ENCODE data around the gene ODAD4. TPM values are rescaled to one million over a fixed set of nuclear protein-coding genes. Genes with fewer than 3 reads are reported as not detected.
"Not testable (repeated sequence)": the region's sequence is repeated elsewhere in the genome, so short reads cannot be mapped to it uniquely, and the experiment has no call there.

The ODAD4 gene
- total RNA-seq, 1 donor from 2014 or later = 2.2 TPM

DNA sequence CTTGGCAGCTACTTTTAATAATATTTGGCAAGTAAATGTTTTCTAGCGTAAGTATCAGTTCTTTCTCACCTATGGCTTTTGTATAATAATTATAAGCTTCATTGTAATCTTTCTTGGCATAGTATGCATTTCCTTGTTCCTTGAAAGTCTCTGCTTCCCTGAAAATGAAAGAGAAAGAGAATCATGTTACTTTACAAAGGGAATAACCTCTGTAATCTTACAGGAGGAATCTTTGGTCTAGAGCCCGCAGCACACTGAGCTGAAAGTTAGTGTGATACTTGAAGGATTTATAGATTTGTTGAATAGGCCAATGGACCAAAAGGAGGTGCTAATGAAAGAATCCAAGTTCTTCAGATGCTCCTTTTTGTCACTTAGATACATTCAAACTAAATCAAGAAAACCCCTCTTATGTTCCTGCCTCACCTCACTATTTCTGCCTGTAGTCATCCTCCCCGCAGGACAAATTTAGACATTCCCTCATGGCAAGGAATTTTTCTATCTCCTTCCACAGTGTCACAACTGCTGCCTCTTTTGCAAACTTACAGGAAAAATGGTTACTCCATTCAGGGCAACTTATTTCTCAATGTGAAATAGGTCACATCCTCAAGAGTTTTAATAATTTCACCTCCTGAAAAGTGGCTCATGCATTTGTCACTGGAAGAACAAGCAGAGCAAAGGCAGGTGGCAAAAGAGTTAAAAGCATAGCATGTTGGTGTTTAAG, 70.2 kb downstream of the ODAD4 start:
- no peak for DNase-seq (ENCODE audit: low read depth)

DNA sequence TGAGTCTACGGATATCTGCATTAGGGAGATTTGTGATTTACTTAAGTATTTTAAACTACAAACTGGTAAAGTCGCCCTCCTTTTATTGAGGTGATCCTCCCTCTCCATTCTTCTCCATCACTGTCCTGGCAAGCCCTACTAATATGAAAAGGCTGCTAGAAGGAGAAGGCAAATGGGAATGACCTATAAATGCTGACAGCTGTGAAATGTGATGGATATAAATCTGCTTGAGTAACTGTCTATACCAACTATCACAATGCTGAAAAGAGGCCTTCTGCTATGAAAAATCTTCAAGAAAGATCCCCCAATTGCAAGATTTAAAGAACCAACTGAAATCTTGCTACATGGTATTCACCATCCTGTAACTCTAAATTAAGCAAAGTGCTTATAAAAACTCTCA, 71.3 kb downstream of the ODAD4 start:
- no peak for DNase-seq (ENCODE audit: low read depth)

DNA sequence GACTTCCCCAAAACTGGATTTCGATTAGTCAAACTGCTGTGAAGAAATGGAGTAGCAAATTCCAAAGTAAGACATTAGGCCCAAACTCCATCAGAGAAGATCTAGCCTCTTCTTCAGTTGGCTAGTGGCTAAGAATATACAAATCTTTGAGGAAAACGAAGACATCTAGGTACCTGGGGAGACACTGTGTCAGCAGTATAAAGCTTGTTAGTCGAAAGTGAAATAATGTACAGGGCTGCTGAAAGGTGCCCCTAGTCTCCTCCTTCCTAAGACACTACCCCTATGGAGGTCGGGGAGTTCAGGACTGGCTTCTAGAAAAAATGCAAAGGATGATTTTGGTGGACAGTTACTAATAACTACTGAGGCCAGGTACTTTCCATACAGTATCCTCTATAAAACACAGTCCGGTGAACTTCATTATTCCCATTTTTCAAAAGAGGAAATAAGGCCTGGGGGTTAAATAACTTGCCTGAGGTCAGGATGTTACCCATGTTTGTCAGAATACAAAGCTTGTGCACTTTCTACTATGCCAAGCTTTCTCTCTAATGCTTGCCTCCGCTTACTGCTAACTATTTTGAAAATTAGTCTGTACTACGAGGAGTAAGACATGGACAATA, 71.9 kb downstream of the ODAD4 start:
- DNase-seq (ENCODE audit: low read depth) = no peak

DNA sequence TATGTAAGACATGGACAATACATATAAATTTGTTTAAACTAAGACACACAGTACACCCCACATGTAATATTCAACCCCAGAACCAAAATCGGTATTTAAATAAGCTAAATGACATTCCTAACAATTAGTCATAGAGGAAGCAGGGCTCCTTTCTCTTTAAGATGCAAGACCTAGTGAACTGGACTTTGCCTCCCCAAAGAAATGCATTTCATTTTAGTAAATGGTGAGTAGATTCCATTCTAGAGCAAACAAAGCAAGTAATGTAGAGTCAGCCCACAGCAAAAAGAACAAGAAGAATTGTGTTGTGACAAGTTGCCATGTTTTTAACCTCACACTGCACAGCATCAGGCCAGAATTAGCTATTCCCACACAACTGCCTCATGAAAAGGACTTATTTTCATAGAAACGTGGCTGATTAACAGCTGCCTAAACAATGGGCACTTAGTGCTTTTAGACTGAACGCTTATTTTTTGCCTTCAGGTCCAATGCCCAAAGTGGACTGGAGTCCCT, 72.4 kb downstream of the ODAD4 start:
- DNase-seq (ENCODE audit: low read depth) = peak; percentile 84

DNA sequence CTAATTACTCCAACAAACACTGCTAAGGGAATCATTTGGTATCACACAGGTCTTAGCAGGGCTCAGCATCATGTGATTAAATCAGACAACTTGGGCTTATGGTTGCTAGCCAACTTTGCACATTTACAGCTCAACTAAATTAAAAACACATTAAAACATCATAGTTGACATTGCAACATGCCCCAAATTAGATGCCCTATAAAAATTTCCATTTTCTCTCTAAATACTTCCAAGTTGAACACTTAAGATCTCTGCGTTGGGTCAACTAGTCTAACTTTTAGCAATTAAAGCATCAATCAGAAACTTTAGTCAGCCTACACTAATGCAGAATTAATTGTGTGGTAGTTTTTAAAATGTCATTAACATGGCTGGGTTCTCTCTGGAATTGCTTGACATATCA, 74.7 kb downstream of the ODAD4 start:
- no peak for DNase-seq (ENCODE audit: low read depth)

DNA sequence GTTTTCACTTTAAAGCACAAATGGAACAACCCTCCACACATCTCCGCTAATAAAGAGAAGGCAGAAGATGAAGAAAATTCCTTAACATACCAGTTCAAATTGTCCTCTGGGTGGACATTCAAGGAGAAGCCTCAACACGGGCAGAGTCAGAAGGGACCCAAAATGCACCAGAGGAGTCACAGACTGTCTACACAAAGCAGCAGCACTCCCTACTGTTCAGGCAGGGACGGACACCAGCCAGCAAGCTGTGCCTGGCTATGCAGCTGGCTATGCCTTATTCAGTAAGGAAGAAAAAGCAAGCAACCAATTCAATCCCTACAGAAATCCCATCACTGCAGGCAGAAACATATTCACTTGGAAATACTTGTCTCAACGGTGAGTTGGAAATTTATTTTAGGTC, 78.8 kb downstream of the ODAD4 start:
- DNase-seq (ENCODE audit: low read depth) = no peak

DNA sequence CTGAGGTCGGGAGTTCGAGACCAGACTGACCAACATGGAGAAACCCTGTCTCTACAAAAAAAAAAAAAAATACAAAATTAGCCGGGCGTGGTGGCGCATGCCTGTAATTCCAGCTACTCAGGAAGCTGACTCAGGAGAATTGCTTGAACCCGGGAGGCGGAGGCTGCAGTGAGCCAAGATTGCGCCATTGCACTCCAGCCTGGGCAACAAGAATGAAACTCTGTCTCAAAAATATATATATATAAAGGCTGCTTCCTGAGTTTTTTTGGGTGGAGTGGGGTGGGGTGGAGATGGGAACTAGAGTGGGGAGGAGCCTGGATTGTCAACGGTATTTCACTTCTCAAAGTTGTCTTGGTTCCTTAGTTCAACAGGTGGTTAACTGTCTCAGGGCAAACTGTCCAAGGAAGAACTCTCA, 79.9 kb downstream of the ODAD4 start:
- peak; percentile 58 for DNase-seq (ENCODE audit: low read depth)

DNA sequence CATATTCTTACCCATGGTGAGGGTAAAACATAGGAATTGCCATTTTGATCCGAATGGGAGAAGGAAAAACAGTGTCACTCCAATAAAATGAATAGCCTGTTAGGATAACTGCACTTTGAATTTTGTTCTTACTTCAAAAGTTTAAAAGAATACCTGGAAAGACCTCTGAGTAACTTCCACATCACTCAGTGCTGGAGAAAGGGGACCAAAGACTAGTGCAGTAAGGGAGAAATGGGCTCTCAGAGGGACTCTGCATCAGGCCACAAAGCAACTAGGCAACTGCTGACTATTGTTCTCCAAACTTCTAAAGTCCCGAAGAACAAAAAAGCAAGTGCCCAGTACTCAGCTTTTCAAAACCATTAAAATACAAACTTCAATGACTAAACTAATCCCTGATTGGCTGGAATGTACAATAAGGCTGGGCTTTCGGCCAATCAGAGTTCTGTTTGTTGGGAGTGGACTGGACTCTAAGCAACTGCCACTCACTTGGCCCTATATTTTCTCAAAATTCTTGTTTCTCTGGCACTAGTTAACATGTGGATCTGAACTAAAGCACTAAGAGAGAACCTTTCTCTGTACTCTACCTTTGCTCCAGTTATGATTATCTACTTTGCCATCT, 80.6 kb downstream of the ODAD4 start:
- peak; percentile 49 for DNase-seq (ENCODE audit: low read depth)

DNA sequence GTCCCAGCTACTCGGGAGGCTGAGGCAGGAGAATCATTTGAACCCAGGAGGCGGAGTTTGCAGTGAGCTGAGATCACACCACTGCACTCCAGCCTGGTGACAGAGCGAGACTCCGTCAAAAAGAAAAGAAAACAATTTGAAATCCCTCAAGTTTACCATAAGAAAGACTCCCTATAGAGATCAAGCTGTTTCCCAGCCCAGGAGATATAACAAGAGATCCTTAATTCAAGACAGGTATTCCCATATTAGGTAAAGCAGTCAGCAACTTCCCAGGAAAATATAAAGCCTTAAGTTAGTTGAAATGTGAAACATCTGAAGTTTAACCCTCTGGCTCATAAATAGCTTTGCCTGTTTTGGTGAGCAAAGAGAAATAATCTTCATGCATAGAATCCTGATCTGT, 81.9 kb downstream of the ODAD4 start:
- not testable (repeated sequence) for DNase-seq (ENCODE audit: low read depth)

DNA sequence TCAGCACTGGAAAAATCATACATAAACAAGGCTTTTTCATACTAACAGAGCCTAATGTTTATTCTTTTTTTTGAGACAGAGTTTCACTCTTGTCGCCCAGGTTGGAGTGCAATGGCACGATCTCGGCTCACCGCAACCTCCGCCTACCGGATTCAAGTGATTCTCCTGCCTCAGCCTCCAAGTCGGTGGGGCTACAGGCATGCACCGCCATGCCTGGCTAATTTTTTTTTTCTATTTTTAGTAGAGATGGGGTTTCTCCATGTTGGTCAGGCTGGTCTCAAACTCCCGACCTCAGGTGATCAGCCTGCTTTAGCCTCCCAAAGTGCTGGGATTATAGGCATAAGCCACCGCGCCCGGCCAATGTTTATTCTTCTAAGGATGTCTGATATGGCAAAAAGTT, 83.3 kb downstream of the ODAD4 start:
- DNase-seq (ENCODE audit: low read depth) = not testable (repeated sequence)

Other genes starting within 250 kb of the ODAD4 start
- 65.3 and 499 TPM in 2 replicates for gene EIF1, start 241.7 kb upstream of the ODAD4 start, total RNA-seq
- gene GAST, start 218.3 kb upstream of the ODAD4 start, total RNA-seq = not detected in 2 replicates
- gene HAP1, start 196.0 kb upstream of the ODAD4 start, total RNA-seq = 0.17 and 0.45 TPM in 2 replicates
- 268 and 464 TPM in 2 replicates for gene JUP, start 143.9 kb upstream of the ODAD4 start, total RNA-seq
- 32.3 and 42.5 TPM in 2 replicates for gene P3H4, start 118.7 kb upstream of the ODAD4 start, total RNA-seq
- 40.8 and 148 TPM in 2 replicates for gene FKBP10, start 117.6 kb upstream of the ODAD4 start, total RNA-seq
- 43.4 and 74.0 TPM in 2 replicates for gene NT5C3B, start 94.4 kb upstream of the ODAD4 start, total RNA-seq
- 0.15 TPM in 1 of 2 replicates, not detected in the other for gene KLHL10, start 92.8 kb upstream of the ODAD4 start, total RNA-seq
- gene KLHL11, start 65.2 kb upstream of the ODAD4 start, total RNA-seq = 30.6 and 39.7 TPM in 2 replicates
- gene ACLY, start 11.7 kb upstream of the ODAD4 start, total RNA-seq = 343 and 387 TPM in 2 replicates
- gene CNP, start 36.2 kb downstream of the ODAD4 start, total RNA-seq = 51.4 and 78.5 TPM in 2 replicates
- gene DNAJC7, start 86.8 kb downstream of the ODAD4 start, total RNA-seq = 67.6 and 107 TPM in 2 replicates
- 33.5 and 41.4 TPM in 2 replicates for gene NKIRAS2, start 89.5 kb downstream of the ODAD4 start, total RNA-seq
- 0.35 and 0.70 TPM in 2 replicates for gene C17orf113, start 120.0 kb downstream of the ODAD4 start, total RNA-seq
- gene ZNF385C, start 167.9 kb downstream of the ODAD4 start, total RNA-seq = 0.10 TPM in 1 of 2 replicates, not detected in the other
- 9.3 and 15.5 TPM in 2 replicates for gene DHX58, start 182.1 kb downstream of the ODAD4 start, total RNA-seq
- 3.5 and 15.4 TPM in 2 replicates for gene KAT2A, start 190.8 kb downstream of the ODAD4 start, total RNA-seq
- not detected in 2 replicates for gene HSPB9, start 192.2 kb downstream of the ODAD4 start, total RNA-seq
- gene RAB5C, start 224.4 kb downstream of the ODAD4 start, total RNA-seq = 83.9 and 129 TPM in 2 replicates

All from renal cortical epithelial cell (primary cell).